PC-3 (cell line): ENCODE data around the gene SLC4A2.

ENCODE experiments used
- CTCF ChIP-seq: fragments of 300-600 bp; sonication (generic); conservative IDR thresholded peaks from 2 replicates; pipeline ENCODE4 v1.5.1; 2017; ENCODE audit warnings: antibody characterized with exemption, low read depth, mild to moderate bottlenecking, low read length
- EZH2phosphoT487 ChIP-seq: fragments of 300-600 bp; sonication (generic); IDR thresholded peaks from 2 replicates; pipeline ENCODE4 v1.6.1; 2018; ENCODE audit warnings: mild to moderate bottlenecking, antibody characterized with exemption, low read length, borderline replicate concordance

GRCh38 chr7:151121380-151122170 is 62.2 kb downstream of the SLC4A2 start:
- TF ChIP-seq CTCF = no peak
- no peak for TF ChIP-seq EZH2phosphoT487
